HUES48 (cell line): ENCODE results near the gene BGLAP.

Experiments used
- H3K27ac ChIP-seq: one replicate; pipeline ENCODE4 v1.7.0; 2013; ENCODE audit warnings: low read depth, low read length, inconsistent platforms
- H3K27me3 ChIP-seq: 2 replicates; pipeline ENCODE4 v1.6.1; 2013; ENCODE audit warnings: mild to moderate bottlenecking, low read length; ENCODE audit not compliant: control insufficient read depth, insufficient read depth
- H3K36me3 ChIP-seq: 2 replicates; pipeline ENCODE4 v1.6.1; 2013; ENCODE audit warnings: low read length; ENCODE audit not compliant: control insufficient read depth, insufficient read depth
- H3K4me1 ChIP-seq: 2 replicates; pipeline ENCODE4 v1.6.1; 2013; ENCODE audit warnings: mild to moderate bottlenecking, low read length; ENCODE audit not compliant: control insufficient read depth, insufficient read depth
- H3K4me3 ChIP-seq: 2 replicates; pipeline ENCODE4 v1.5.1; 2013; ENCODE audit warnings: mild to moderate bottlenecking, low read depth, low read length
- H3K9ac ChIP-seq: 2 replicates; pipeline ENCODE4 v1.6.1; 2013; ENCODE audit warnings: mild to moderate bottlenecking, low read depth, low read length, moderate library complexity
- H3K9me3 ChIP-seq: 2 replicates; pipeline ENCODE4 v1.6.1; 2013; ENCODE audit warnings: low read length; ENCODE audit not compliant: control insufficient read depth, insufficient read depth

The BGLAP gene

DNA sequence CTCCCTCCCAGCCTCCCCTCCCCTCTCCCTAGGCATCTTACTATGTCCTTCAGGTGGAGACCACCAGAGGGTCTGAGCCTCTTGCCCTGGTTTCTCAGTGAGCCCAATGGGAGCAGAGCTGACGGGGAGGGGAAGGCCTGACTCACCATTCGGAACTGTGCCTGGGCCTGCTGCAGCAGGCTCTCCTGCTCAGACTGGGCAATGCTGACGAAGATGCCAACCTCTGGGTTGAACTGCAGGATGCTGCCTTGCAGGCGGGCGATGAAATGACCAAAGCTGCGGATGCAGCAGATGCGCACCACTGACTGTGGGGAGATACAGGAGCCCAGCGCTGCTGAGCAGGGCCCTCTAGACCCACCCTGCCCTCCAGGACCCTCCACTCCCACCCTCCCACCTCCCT is 16.9 kb downstream of the BGLAP start:
- no peaks in the 10 kb centered on the region for H3K9me3 ChIP-seq

DNA sequence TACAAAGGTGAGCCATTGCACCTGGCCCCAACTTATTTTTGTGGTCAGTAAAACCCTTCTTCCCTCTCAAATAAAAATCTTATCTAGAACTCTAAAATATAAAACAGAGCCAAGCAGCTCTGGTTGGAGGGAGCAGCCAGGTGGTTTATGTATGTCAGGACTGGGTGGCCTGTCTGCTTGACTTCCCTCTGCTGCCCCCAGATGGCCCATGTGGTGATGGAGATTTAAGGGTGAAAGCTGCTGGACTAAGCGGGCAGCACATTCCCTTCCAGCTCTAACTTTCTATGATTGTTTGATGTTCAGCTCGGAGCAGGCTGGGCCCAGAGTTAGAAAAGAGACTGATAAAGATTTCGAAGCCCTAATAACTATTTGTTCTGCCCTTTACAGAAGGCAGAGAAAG is 17.8 kb downstream of the BGLAP start:
- H3K4me1 ChIP-seq: no peaks in the 10 kb centered on the region
- H3K9me3 ChIP-seq: no peaks in the 10 kb centered on the region
- no peak overlapping the region for H3K9ac ChIP-seq
- H3K4me3 ChIP-seq: no peak overlapping the region
- no peak overlapping the region for H3K27ac ChIP-seq
- H3K36me3 ChIP-seq: peaks cover 89% of the 10 kb centered on the region
- H3K27me3 ChIP-seq: no peaks in the 10 kb centered on the region

More for the DNA sequence above, 16.9 kb downstream of the BGLAP start:
- Histone ChIP-seq H3K4me1 (no peaks in the 10 kb centered on the region), H3K4me3 (no peak overlapping the region), H3K9ac (no peak overlapping the region), H3K36me3 (peaks cover 87% of the 10 kb centered on the region), H3K27ac (no peak overlapping the region), H3K27me3 (no peaks in the 10 kb centered on the region)

DNA sequence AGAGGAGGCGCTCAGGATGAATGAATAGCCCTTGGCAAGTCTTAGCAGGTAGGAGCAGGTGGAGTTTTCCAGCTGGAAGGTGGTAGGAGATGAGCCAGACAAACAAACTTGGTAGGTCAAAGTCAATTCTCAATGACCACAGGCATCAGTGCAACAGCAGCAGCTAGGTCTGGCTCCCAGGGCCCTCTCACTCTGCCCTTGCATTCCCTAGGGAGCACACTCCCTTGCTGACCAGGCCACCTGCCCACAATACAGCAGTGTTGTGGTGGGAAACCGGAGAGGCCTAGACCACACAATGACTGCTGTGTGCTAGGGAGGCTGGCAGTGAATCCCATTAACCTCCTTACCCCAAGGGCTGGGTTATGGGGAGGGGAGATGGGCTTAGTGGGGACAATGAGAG is 18.9 kb downstream of the BGLAP start:
- no peak overlapping the region for H3K9ac ChIP-seq
- no peaks in the 10 kb centered on the region for H3K27me3 ChIP-seq
- no peak overlapping the region for H3K27ac ChIP-seq
- no peaks in the 10 kb centered on the region for H3K9me3 ChIP-seq
- H3K4me3 ChIP-seq: no peak overlapping the region
- H3K36me3 ChIP-seq: peaks cover 96% of the 10 kb centered on the region
- H3K4me1 ChIP-seq: no peaks in the 10 kb centered on the region

- H3K36me3 ChIP-seq: peaks cover 96% of the 10 kb centered on the region
- no peak overlapping the region for H3K4me3 ChIP-seq
- H3K27ac ChIP-seq: no peak overlapping the region
- H3K9me3 ChIP-seq: no peaks in the 10 kb centered on the region
- H3K9ac ChIP-seq: no peak overlapping the region
- H3K27me3 ChIP-seq: no peaks in the 10 kb centered on the region
- H3K4me1 ChIP-seq: no peaks in the 10 kb centered on the region
These were observed 20.7 kb downstream of the BGLAP start for GRCh38 chr1:156262461-156263287.

- Histone ChIP-seq H3K9me3 (no peaks in the 10 kb centered on the region), H3K4me1 (no peaks in the 10 kb centered on the region), H3K27ac (no peak overlapping the region), H3K36me3 (peaks cover 96% of the 10 kb centered on the region), H3K27me3 (no peaks in the 10 kb centered on the region), H3K4me3 (no peak overlapping the region), H3K9ac (no peak overlapping the region)
These were observed 21.3 kb downstream of the BGLAP start for GRCh38 chr1:156263288-156263655.

DNA sequence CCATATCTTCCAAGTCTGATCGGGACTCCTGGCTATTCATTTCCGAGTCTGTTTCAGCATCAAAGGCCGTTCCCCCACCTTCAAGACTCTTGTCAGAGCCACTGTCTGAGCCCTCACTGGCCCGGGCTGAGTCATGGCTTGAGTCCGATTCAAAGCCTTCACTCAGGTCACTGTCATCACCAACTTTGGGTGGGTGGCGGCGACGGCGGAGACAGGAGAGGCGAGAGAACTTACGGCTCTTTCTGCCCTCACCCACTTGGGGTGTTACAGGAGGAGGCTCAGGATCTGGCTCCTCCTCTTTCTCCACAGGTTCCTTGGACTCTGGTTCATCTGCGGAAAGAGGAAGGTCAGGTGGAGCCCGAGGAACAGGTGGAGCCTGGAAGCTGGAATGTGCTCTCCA is 24.1 kb downstream of the BGLAP start:
- no peaks in the 10 kb centered on the region for H3K9me3 ChIP-seq

DNA sequence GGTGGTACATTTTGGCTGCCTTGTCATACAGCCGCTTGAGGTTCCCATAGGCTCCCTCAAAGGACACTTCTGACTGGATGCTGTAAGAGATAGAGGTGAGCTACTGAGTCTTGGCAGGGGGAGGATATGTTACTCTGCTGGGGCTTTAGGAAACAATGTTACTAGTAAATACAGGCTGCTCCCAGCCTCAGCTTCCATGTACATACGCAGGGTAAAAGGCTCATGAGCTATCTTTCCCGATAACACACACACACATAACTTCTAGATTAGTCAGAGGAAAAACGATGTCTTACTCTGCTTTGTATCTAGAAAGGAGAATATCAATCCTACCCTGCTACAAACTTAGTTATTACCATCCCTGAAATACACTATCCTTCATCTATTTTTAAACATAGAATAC is 26.4 kb downstream of the BGLAP start:
- H3K9ac ChIP-seq: no peak overlapping the region
- H3K27ac ChIP-seq: no peak overlapping the region
- no peaks in the 10 kb centered on the region for H3K27me3 ChIP-seq
- H3K36me3 ChIP-seq: peaks cover 92% of the 10 kb centered on the region
- no peaks in the 10 kb centered on the region for H3K9me3 ChIP-seq
- H3K4me1 ChIP-seq: no peaks in the 10 kb centered on the region
- no peak overlapping the region for H3K4me3 ChIP-seq

More for the DNA sequence above, 24.1 kb downstream of the BGLAP start:
- Histone ChIP-seq H3K27me3 (no peaks in the 10 kb centered on the region), H3K4me1 (no peaks in the 10 kb centered on the region), H3K36me3 (peaks cover 92% of the 10 kb centered on the region), H3K9ac (no peak overlapping the region), H3K27ac (no peak overlapping the region), H3K4me3 (no peak overlapping the region)

GRCh38 chr1:156270314-156270713 is 28.3 kb downstream of the BGLAP start:
- no peak overlapping the region for H3K27ac ChIP-seq
- H3K9me3 ChIP-seq: no peaks in the 10 kb centered on the region
- H3K4me3 ChIP-seq: no peak overlapping the region
- no peaks in the 10 kb centered on the region for H3K4me1 ChIP-seq
- H3K9ac ChIP-seq: no peak overlapping the region
- no peaks in the 10 kb centered on the region for H3K27me3 ChIP-seq
- H3K36me3 ChIP-seq: peaks cover 93% of the 10 kb centered on the region

GRCh38 chr1:156276532-156276931 is 34.5 kb downstream of the BGLAP start:
- peaks cover 85% of the 10 kb centered on the region for H3K36me3 ChIP-seq
- no peaks in the 10 kb centered on the region for H3K27me3 ChIP-seq
- H3K4me1 ChIP-seq: peaks cover 5% of the 10 kb centered on the region
- no peak overlapping the region for H3K4me3 ChIP-seq
- no peak overlapping the region for H3K9ac ChIP-seq
- H3K9me3 ChIP-seq: no peaks in the 10 kb centered on the region
- H3K27ac ChIP-seq: no peak overlapping the region

DNA sequence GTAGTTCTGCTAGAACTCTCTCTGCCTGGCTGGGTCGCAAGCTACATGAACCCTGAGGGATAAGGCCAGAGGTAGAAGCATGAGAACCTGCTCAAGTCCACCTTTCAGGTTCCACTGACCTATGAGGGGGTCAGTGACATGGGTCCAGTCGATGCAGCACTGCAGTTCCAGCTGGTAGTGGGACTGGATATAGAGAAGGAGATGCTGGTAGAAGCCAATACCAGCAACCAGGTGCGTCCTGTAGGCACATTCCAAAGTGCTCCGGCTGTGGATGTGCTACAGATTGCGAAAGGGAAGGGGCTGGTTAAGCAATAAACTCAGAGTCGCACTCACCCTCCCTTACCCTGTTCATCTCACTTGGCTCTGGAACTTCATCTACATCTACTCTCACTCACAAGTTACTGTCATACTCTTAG is 35.0 kb downstream of the BGLAP start:
- no peak overlapping the region for H3K27ac ChIP-seq
- H3K36me3 ChIP-seq: peaks cover 81% of the 10 kb centered on the region

GRCh38 chr1:156279837-156280236 is 37.9 kb downstream of the BGLAP start:
- no peak overlapping the region for H3K4me3 ChIP-seq
- no peaks in the 10 kb centered on the region for H3K9me3 ChIP-seq
- H3K36me3 ChIP-seq: peaks cover 54% of the 10 kb centered on the region
- H3K27me3 ChIP-seq: no peaks in the 10 kb centered on the region
- H3K9ac ChIP-seq: no peak overlapping the region
- H3K27ac ChIP-seq: no peak overlapping the region
- peaks cover 14% of the 10 kb centered on the region for H3K4me1 ChIP-seq

More for the DNA sequence above, 35.0 kb downstream of the BGLAP start:
- no peaks in the 10 kb centered on the region for H3K27me3 ChIP-seq
- H3K4me1 ChIP-seq: peaks cover 9% of the 10 kb centered on the region
- no peak overlapping the region for H3K9ac ChIP-seq
- no peaks in the 10 kb centered on the region for H3K9me3 ChIP-seq
- no peak overlapping the region for H3K4me3 ChIP-seq
